ENCODE results near the gene ITPRIPL1. TPM values are rescaled to one million over a fixed set of nuclear protein-coding genes. Genes with fewer than 3 reads are reported as not detected.

Gene ITPRIPL1
- polyA plus RNA-seq, 1 of the 3 experiments (the other 2 are of a cell fraction), result 5.0 TPM

- Histone ChIP-seq H3K4me1 (ENCODE audit: control insufficient read depth in 1 of 2, insufficient read depth in 2 of 2, low read depth in 1 of 2, low read length in 1 of 2) (peaks cover 6 to 13% of the 10 kb centered on the region in 2 experiments; a peak in 3 of 4 replicates), H3K79me2 (ENCODE audit: insufficient read depth) (peaks cover 79% of the 10 kb centered on the region), H3F3A (replicated peaks; ENCODE audit: insufficient read depth) (peaks cover 16% of the 10 kb centered on the region), H4K20me1 (ENCODE audit: insufficient read depth) (peaks cover 6% of the 10 kb centered on the region; the same call in 1 of the 2 replicates), H3K9me3 (no peaks in the 10 kb centered on the region), H3K27ac (ENCODE audit: low read depth in 2 of 2, low read length in 1 of 2) (peak overlapping the region in 1 of 2 experiments; percentile 69; a peak in 2 of 4 replicates), H3K9me2 (no peaks in the 10 kb centered on the region), H3K4me3 (ENCODE audit: low read depth in 2 of 2, low read length in 1 of 2) (no peak overlapping the region), H2AFZ (ENCODE audit: low read depth) (no peak overlapping the region), H3K27me3 (ENCODE audit: insufficient read depth) (no peaks in the 10 kb centered on the region), H3K4me2 (0 out of 2 replicates have a peak overlapping the region, but pooled peaks have one; percentile 2), H3K36me3 (replicated peaks in 1 of 2; ENCODE audit: control insufficient read depth in 1 of 2, insufficient read depth in 2 of 2, low read length in 1 of 2) (peaks cover 13 to 15% of the 10 kb centered on the region in 2 experiments), H3K9ac (no peak overlapping the region)
- WGBS (ENCODE audit: low lambda C conversion rate), result 86% methylated on average over 9 of the region's 9 CpGs
- CTCF ChIA-PET, result interaction anchor here (1.3 kb wide), 1 partner anchor 67 kb away, joined by 7 read pairs; no protein-coding TSS in a partner anchor
- no peak for DNase-seq
- POLR2A ChIA-PET, result no interaction called here
- TF ChIP-seq USF1 (IDR thresholded peaks at IDR 0.05; ENCODE audit: borderline replicate concordance, low read depth), result no peak
- TF ChIP-seq RXRA (IDR thresholded peaks at IDR 0.05; ENCODE audit: borderline replicate concordance, low read depth), result no peak
- TF ChIP-seq PBX3 (IDR thresholded peaks at IDR 0.05), result peak; percentile 35
- no peak for TF ChIP-seq FOSL2 (IDR thresholded peaks at IDR 0.05; ENCODE audit: borderline replicate concordance, low read depth)
- no peak for TF ChIP-seq FOXM1 (IDR thresholded peaks at IDR 0.05; ENCODE audit: low read depth)
- TF ChIP-seq EP300 (IDR thresholded peaks at IDR 0.05; ENCODE audit: borderline replicate concordance in 1 of 2, low read depth in 1 of 2, low read length in 1 of 2), result no peak
- TF ChIP-seq EZH2phosphoT487 (IDR thresholded peaks at IDR 0.05; ENCODE audit: borderline replicate concordance, low read depth), result no peak
- TF ChIP-seq TAF1 (IDR thresholded peaks at IDR 0.05; ENCODE audit: borderline replicate concordance, low read depth, low read length), result no peak
Observed at GRCh38 chr2:96340493-96341414, 15.6 kb downstream of the ITPRIPL1 start.

- ChIA-PET POLR2A (no interaction called here), CTCF (no interaction called here)
- H3K9me2 ChIP-seq, result no peaks in the 10 kb centered on the region
- no peak for DNase-seq
- H3K9ac ChIP-seq, result no peak overlapping the region
- H3K36me3 ChIP-seq (replicated peaks in 1 of 2; ENCODE audit: control insufficient read depth in 1 of 2, insufficient read depth in 2 of 2, low read length in 1 of 2), result peaks cover 13 to 19% of the 10 kb centered on the region in 2 experiments
- H3K4me2 ChIP-seq, result 0 out of 2 replicates have a peak overlapping the region, but pooled peaks have one; percentile 2
- H3K4me1 ChIP-seq (ENCODE audit: control insufficient read depth in 1 of 2, insufficient read depth in 2 of 2, low read depth in 1 of 2, low read length in 1 of 2), result peaks cover under 1 to 13% of the 10 kb centered on the region in 2 experiments; a peak in 2 of 4 replicates
- H2AFZ ChIP-seq (ENCODE audit: low read depth), result no peak overlapping the region
- H3K27me3 ChIP-seq (ENCODE audit: insufficient read depth), result no peaks in the 10 kb centered on the region
- peaks cover 16% of the 10 kb centered on the region for H3F3A ChIP-seq (replicated peaks; ENCODE audit: insufficient read depth)
- TF ChIP-seq TAF1 (IDR thresholded peaks at IDR 0.05; ENCODE audit: borderline replicate concordance, low read depth, low read length) (no peak), GABPA (IDR thresholded peaks at IDR 0.05; ENCODE audit: low read depth) (no peak)
- H3K27ac ChIP-seq (ENCODE audit: low read depth in 2 of 2, low read length in 1 of 2), result peak overlapping the region in 1 of 2 experiments; percentile 69; a peak in 1 of 4 replicates
- H4K20me1 ChIP-seq (ENCODE audit: insufficient read depth), result peaks cover 6% of the 10 kb centered on the region; the same call in 1 of the 2 replicates
- 95% methylated on average over 14 of the region's 14 CpGs for WGBS (ENCODE audit: low lambda C conversion rate)
- H3K4me3 ChIP-seq (ENCODE audit: low read depth in 2 of 2, low read length in 1 of 2), result no peak overlapping the region
- H3K79me2 ChIP-seq (ENCODE audit: insufficient read depth), result peaks cover 72% of the 10 kb centered on the region
- no peaks in the 10 kb centered on the region for H3K9me3 ChIP-seq
Observed at GRCh38 chr2:96341641-96342040, 16.5 kb downstream of the ITPRIPL1 start.
